ENCODE measurements around the gene PLAGL1.

Gene PLAGL1

DNA sequence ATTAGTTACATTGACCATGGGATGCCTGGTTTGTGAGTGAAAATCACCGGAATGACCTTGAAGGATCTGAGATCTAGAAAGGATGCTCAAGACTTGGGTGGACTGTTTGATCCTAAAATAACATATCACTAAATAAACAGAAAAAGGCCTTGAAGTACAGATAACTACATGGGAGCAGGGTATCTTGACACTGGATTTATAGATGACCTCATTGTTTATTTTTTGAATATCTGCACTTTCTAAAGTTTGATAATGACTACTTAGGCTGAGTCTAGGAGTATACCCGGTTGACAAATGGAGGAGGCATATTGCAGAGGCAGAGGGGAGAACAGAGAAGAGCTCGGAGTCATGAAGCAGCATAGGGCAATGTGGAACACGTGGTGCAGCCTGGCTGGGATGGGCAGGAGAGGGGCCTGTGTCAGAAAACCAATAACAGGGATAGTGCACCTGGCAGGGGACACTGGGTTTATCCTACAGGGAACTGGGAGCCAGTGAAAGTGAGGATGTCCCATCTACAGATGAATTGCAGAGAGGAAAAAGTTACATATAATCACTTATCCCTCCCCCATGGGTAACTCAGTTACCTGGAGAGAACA lies 50.3 kb downstream of the PLAGL1 start:
- Histone ChIP-seq H3K4me3 (ENCODE audit: severe bottlenecking) (no peak overlapping the region), H3K4me1 (ENCODE audit: insufficient read depth, poor library complexity, severe bottlenecking) (no peaks in the 10 kb centered on the region)

GRCh38 chr6:143955971-143956370 lies 52.1 kb downstream of the PLAGL1 start:
- DNase-seq (ENCODE audit: low spot score) = no peak

More for the DNA sequence above, 50.3 kb downstream of the PLAGL1 start:
- no peaks in the 10 kb centered on the region for H3K27me3 ChIP-seq (ENCODE audit: insufficient read depth, poor library complexity, severe bottlenecking)
- ATAC-seq (ENCODE audit: low read depth) (no peak), DNase-seq (ENCODE audit: low spot score) (no peak)
- TF ChIP-seq, protein P1, sequence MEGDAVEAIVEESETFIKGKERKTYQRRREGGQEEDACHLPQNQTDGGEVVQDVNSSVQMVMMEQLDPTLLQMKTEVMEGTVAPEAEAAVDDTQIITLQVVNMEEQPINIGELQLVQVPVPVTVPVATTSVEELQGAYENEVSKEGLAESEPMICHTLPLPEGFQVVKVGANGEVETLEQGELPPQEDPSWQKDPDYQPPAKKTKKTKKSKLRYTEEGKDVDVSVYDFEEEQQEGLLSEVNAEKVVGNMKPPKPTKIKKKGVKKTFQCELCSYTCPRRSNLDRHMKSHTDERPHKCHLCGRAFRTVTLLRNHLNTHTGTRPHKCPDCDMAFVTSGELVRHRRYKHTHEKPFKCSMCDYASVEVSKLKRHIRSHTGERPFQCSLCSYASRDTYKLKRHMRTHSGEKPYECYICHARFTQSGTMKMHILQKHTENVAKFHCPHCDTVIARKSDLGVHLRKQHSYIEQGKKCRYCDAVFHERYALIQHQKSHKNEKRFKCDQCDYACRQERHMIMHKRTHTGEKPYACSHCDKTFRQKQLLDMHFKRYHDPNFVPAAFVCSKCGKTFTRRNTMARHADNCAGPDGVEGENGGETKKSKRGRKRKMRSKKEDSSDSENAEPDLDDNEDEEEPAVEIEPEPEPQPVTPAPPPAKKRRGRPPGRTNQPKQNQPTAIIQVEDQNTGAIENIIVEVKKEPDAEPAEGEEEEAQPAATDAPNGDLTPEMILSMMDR (IDR thresholded peaks at IDR 0.05; ENCODE audit: poor library complexity, severe bottlenecking) = no peak
- no peak overlapping the region for H3K27ac ChIP-seq (ENCODE audit: poor library complexity, severe bottlenecking)
- H3K9me3 ChIP-seq (ENCODE audit: severe bottlenecking) = no peaks in the 10 kb centered on the region
- no peaks in the 10 kb centered on the region for H3K36me3 ChIP-seq (ENCODE audit: low read depth)

GRCh38 chr6:143953922-143954321 lies 54.1 kb downstream of the PLAGL1 start:
- TF ChIP-seq, protein P1 (IDR thresholded peaks at IDR 0.05; ENCODE audit: poor library complexity, severe bottlenecking) = no peak
- Histone ChIP-seq H3K36me3 (ENCODE audit: low read depth) (no peaks in the 10 kb centered on the region), H3K4me3 (ENCODE audit: severe bottlenecking) (no peak overlapping the region), H3K27me3 (ENCODE audit: insufficient read depth, poor library complexity, severe bottlenecking) (no peaks in the 10 kb centered on the region), H3K27ac (ENCODE audit: poor library complexity, severe bottlenecking) (no peak overlapping the region), H3K4me1 (ENCODE audit: insufficient read depth, poor library complexity, severe bottlenecking) (no peaks in the 10 kb centered on the region), H3K9me3 (ENCODE audit: severe bottlenecking) (no peaks in the 10 kb centered on the region)
- no peak for DNase-seq (ENCODE audit: low spot score)
- ATAC-seq (ENCODE audit: low read depth) = no peak

More at GRCh38 chr6:143955971-143956370, 52.1 kb downstream of the PLAGL1 start:
- no peaks in the 10 kb centered on the region for H3K27me3 ChIP-seq (ENCODE audit: insufficient read depth, poor library complexity, severe bottlenecking)
- H3K27ac ChIP-seq (ENCODE audit: poor library complexity, severe bottlenecking) = no peak overlapping the region
- H3K36me3 ChIP-seq (ENCODE audit: low read depth) = no peaks in the 10 kb centered on the region
- H3K9me3 ChIP-seq (ENCODE audit: severe bottlenecking) = no peaks in the 10 kb centered on the region
- H3K4me3 ChIP-seq (ENCODE audit: severe bottlenecking) = no peak overlapping the region
- H3K4me1 ChIP-seq (ENCODE audit: insufficient read depth, poor library complexity, severe bottlenecking) = no peaks in the 10 kb centered on the region
- no peak; the same call in 2 of the 3 replicates for ATAC-seq (ENCODE audit: low read depth)
- TF ChIP-seq, protein P1 (IDR thresholded peaks at IDR 0.05; ENCODE audit: poor library complexity, severe bottlenecking) = no peak

GRCh38 chr6:143952947-143953701 lies 54.9 kb downstream of the PLAGL1 start:
- DNase-seq (ENCODE audit: low spot score) (no peak), ATAC-seq (ENCODE audit: low read depth) (no peak)
- Histone ChIP-seq H3K4me3 (ENCODE audit: severe bottlenecking) (no peak overlapping the region), H3K36me3 (ENCODE audit: low read depth) (no peaks in the 10 kb centered on the region), H3K27ac (ENCODE audit: poor library complexity, severe bottlenecking) (no peak overlapping the region), H3K9me3 (ENCODE audit: severe bottlenecking) (no peaks in the 10 kb centered on the region), H3K4me1 (ENCODE audit: insufficient read depth, poor library complexity, severe bottlenecking) (no peaks in the 10 kb centered on the region), H3K27me3 (ENCODE audit: insufficient read depth, poor library complexity, severe bottlenecking) (no peaks in the 10 kb centered on the region)
- TF ChIP-seq, protein P1 (IDR thresholded peaks at IDR 0.05; ENCODE audit: poor library complexity, severe bottlenecking) = no peak
